HepG2 (cell line): Measurements from ENCODE around the gene MAP4K3.

Source experiments
- BRCA1 ChIP-seq: sonication (generic); formaldehyde crosslinking; IDR thresholded peaks from 2 replicates; pipeline ENCODE4 v1.4.0; 2020; ENCODE audit warnings: missing genetic modification reagents
- BRF2 ChIP-seq: sonication (generic); formaldehyde crosslinking; IDR thresholded peaks from 2 replicates; pipeline ENCODE4 v1.8.1; 2022; ENCODE audit warnings: mild to moderate bottlenecking, missing genetic modification reagents
- ESRRA ChIP-seq: sonication (generic); formaldehyde crosslinking; IDR thresholded peaks from 2 replicates; pipeline ENCODE4 v1.5.1; 2020; ENCODE audit warnings: mild to moderate bottlenecking, low read depth, missing genetic modification reagents
- GTF2F1 ChIP-seq: fragments of 150-350 bp; IDR thresholded peaks from 2 replicates; pipeline ENCODE4 v1.6.1; 2014; ENCODE audit warnings: low read length
- HOXA9 ChIP-seq: sonication (generic); formaldehyde crosslinking; IDR thresholded peaks from 2 replicates; pipeline ENCODE4 v1.8.1; 2022; ENCODE audit warnings: missing genetic modification reagents, mild to moderate bottlenecking, moderate library complexity, borderline replicate concordance
- IRF2 ChIP-seq: IDR thresholded peaks from 2 replicates; pipeline ENCODE4 v1.6.1; 2018; ENCODE audit warnings: missing genetic modification reagents, missing compliant biosample characterization
- IRF9 ChIP-seq: sonication (generic); formaldehyde crosslinking; IDR thresholded peaks from 2 replicates; pipeline ENCODE4 v1.8.0; 2022; ENCODE audit warnings: missing genetic modification reagents, mild to moderate bottlenecking, borderline replicate concordance
- SAFB2 ChIP-seq: sonication (generic); formaldehyde crosslinking; IDR thresholded peaks from 2 replicates; pipeline ENCODE4 v1.5.1; 2020; ENCODE audit warnings: missing genetic modification reagents, low read depth, mild to moderate bottlenecking, borderline replicate concordance
- SSRP1 ChIP-seq: IDR thresholded peaks from 2 replicates; pipeline ENCODE4 v1.6.1; 2016; ENCODE audit warnings: control low read depth
- ZBTB38 ChIP-seq: sonication (generic); formaldehyde crosslinking; IDR thresholded peaks from 2 replicates; pipeline ENCODE4 v1.5.1; 2020; ENCODE audit warnings: mild to moderate bottlenecking, missing genetic modification reagents
- ZBTB8A ChIP-seq: sonication (generic); formaldehyde crosslinking; IDR thresholded peaks from 2 replicates; pipeline ENCODE4 v1.4.0; 2020; ENCODE audit warnings: mild to moderate bottlenecking, low read depth, missing genetic modification reagents, borderline replicate concordance
- TF ChIP-seq, protein P1 (sequence below): sonication (generic); formaldehyde crosslinking; IDR thresholded peaks from 2 replicates; pipeline ENCODE4 v1.4.0; 2020; ENCODE audit warnings: low read depth, mild to moderate bottlenecking, missing genetic modification reagents
- TF ChIP-seq, protein P2 (sequence below): sonication (generic); formaldehyde crosslinking; IDR thresholded peaks from 2 replicates; pipeline ENCODE4 v1.8.1; 2022; ENCODE audit warnings: low read depth, mild to moderate bottlenecking, missing genetic modification reagents

GRCh38 chr2:39386064-39386463 lies 51.0 kb downstream of the MAP4K3 start:
- no peak for TF ChIP-seq ZBTB8A (CRISPR knock-in tag)
- no peak for TF ChIP-seq SSRP1 (CRISPR knock-in tag)
- no peak for TF ChIP-seq BRCA1 (CRISPR knock-in tag)
- no peak for TF ChIP-seq IRF9 (CRISPR knock-in tag)
- no peak for TF ChIP-seq ESRRA (CRISPR knock-in tag)
- TF ChIP-seq, protein P1, sequence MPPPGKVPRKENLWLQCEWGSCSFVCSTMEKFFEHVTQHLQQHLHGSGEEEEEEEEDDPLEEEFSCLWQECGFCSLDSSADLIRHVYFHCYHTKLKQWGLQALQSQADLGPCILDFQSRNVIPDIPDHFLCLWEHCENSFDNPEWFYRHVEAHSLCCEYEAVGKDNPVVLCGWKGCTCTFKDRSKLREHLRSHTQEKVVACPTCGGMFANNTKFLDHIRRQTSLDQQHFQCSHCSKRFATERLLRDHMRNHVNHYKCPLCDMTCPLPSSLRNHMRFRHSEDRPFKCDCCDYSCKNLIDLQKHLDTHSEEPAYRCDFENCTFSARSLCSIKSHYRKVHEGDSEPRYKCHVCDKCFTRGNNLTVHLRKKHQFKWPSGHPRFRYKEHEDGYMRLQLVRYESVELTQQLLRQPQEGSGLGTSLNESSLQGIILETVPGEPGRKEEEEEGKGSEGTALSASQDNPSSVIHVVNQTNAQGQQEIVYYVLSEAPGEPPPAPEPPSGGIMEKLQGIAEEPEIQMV (CRISPR knock-in tag), result no peak
- no peak for TF ChIP-seq BRF2 (CRISPR knock-in tag)
- TF ChIP-seq HOXA9 (CRISPR knock-in tag), result no peak
- TF ChIP-seq, protein P2, sequence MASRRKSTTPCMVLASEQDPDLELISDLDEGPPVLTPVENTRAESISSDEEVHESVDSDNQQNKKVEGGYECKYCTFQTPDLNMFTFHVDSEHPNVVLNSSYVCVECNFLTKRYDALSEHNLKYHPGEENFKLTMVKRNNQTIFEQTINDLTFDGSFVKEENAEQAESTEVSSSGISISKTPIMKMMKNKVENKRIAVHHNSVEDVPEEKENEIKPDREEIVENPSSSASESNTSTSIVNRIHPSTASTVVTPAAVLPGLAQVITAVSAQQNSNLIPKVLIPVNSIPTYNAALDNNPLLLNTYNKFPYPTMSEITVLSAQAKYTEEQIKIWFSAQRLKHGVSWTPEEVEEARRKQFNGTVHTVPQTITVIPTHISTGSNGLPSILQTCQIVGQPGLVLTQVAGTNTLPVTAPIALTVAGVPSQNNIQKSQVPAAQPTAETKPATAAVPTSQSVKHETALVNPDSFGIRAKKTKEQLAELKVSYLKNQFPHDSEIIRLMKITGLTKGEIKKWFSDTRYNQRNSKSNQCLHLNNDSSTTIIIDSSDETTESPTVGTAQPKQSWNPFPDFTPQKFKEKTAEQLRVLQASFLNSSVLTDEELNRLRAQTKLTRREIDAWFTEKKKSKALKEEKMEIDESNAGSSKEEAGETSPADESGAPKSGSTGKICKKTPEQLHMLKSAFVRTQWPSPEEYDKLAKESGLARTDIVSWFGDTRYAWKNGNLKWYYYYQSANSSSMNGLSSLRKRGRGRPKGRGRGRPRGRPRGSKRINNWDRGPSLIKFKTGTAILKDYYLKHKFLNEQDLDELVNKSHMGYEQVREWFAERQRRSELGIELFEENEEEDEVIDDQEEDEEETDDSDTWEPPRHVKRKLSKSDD (CRISPR knock-in tag), result no peak
- no peak for TF ChIP-seq SAFB2
- no peak for TF ChIP-seq ZBTB38 (CRISPR knock-in tag)
- TF ChIP-seq GTF2F1, result no peak
- no peak for TF ChIP-seq IRF2 (CRISPR knock-in tag)
